HG02623 (cell line): Measurements from ENCODE around the gene EXOC7.
"Not testable (repeated sequence)": the region's sequence is repeated elsewhere in the genome, so short reads cannot be mapped to it uniquely, and the experiment has no call there.

ENCODE experiments used
- ATAC-seq: cut with Tn5 transposase; IDR thresholded peaks from one replicate; pipeline ENCODE4 v1.9.1; 2021; ENCODE audit warnings: moderate library complexity; ENCODE audit not compliant: unreplicated experiment

EXOC7 gene

DNA sequence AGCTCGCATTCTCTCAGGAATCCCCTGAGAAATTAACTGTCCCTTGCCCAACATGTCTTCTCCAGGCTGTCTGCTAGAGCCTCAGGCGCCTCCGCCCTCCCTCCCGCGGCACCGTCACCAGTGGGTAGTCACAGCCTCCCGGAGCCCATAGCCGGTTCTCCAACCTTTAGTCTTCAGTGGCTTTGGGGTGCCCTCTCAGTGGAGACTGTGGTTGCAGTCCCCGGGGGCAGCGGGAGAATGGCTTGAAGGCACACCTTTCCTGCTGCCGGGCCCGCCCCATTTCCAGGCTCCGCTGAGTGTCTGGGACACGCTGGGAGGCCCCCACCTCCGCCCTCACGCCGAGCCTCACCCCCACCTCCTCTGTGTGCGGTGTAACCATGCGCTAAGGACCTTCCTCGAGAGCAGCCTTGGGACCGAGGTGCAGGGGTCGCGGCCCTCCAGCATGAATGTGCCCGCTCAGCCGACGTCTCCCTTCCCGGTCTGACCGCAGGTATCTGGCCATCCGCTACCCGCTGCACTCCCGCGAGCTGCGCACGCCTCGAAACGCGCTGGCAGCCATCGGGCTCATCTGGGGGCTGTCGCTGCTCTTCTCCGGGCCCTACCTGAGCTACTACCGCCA lies 27.3 kb downstream of the EXOC7 start:
- ATAC-seq: no peak

DNA sequence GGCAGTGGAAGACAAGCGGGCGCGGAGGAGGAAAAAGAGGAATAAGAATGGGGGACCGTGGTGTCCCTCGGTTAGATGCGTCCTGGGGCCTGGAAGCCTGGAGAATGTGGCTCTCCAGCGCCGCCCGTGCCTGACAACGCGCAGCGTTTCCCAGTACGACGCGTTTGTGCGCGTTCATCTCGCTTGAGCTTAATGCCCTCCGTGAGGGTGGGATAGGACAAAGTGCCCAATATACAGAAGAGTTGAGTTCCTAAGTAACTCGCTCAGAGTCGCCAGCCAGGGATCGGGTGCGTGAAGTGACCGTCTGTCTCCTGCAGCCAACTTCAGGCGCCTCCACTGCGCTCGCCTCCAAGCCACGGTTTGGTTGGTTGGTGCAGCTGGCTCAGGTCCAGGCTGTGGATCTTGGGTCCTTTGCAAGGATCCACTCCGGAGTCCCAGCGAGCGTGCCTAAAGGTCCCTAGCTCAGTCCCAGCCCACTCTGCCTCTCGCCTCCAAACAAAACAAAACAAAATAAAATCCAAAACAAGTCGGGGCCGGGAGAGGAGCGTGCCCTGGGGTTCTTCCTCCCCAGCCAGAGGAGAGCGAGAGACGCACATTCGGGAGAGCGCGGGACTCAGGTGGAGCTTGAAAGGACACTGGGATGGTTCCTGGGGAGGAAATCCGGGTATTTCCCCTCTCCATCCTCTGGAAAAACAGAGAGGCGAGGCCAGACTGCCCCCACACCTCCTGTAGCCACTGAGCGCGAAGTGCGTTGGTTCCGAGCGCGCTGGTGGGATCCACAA lies 28.0 kb downstream of the EXOC7 start:
- no peak for ATAC-seq

DNA sequence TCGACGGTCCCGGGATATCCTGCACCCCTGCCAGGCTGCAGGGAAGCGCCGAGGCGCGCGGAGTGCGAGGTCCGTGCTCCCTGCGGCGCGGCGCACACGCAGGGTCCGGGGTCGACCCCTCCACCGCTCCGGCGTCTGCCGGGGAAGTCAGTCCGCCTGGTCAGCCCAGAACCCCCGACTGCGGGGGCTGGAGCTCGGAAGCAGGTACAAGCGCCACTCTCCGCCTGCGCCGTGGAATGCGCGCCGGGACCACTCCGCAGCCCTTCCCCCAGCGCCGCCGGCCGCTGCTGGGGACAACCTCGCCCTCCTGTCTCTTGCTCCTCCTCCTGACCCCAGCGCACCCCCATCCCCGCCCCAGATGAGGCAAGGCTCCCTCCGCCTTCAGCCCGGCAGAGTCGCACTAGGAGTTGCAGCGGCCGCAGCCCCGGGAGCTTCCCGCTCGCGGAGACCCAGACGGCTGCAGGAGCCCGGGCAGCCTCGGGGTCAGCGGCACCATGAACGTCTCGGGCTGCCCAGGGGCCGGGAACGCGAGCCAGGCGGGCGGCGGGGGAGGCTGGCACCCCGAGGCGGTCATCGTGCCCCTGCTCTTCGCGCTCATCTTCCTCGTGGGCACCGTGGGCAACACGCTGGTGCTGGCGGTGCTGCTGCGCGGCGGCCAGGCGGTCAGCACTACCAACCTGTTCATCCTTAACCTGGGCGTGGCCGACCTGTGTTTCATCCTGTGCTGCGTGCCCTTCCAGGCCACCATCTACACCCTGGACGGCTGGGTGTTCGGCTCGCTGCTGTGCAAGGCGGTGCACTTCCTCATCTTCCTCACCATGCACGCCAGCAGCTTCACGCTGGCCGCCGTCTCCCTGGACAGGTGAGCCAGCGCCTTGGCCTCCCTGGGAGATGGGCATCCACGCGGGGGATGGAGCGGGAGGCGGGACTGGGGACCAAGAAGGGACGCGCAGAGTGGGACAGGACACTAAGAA lies 28.9 kb downstream of the EXOC7 start, which contains the start of gene GALR2:
TSS of gene GALR2 (plus strand) at position 392 of the 974 bp plus-strand sequence. CDS start at position 495, 103 bp downstream.
- no peak for ATAC-seq

- peak; percentile 89 for ATAC-seq
Measured at GRCh38 chr17:76072148-76072858, 31.3 kb downstream of the EXOC7 start, which contains the start of gene SRP68. Gene SRP68 (minus strand): TSS chr17:76072517. CDS start chr17:76072491, 26 bp downstream.

DNA sequence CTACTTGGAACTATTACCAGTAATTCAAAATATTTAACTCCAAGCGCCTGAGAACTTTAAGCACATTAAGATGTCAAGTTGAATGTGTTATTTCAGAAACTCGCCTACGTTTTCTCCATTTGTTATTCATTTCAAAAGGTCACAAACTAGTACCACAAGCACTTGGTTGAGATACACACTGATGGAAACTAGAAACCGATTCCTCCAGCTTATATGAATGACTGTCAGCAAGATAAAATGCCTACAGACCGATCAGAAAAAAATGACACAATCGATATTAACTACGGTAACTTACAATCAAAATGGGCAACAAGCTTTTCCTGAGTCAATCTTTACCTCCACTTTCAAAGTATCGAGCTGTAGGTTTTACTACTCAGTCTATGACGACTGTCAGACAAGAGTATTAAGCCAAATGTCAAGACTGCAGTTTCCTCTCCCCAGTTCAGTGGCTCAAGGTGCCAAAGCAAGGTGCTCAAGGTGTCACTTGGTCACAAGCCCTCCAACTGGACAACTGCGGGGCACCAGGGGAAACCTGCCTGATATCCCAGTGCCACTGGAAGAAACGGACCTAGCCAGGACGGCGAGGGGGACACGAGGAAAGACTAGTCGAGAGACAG lies 31.9 kb downstream of the EXOC7 start:
- ATAC-seq: no peak

DNA sequence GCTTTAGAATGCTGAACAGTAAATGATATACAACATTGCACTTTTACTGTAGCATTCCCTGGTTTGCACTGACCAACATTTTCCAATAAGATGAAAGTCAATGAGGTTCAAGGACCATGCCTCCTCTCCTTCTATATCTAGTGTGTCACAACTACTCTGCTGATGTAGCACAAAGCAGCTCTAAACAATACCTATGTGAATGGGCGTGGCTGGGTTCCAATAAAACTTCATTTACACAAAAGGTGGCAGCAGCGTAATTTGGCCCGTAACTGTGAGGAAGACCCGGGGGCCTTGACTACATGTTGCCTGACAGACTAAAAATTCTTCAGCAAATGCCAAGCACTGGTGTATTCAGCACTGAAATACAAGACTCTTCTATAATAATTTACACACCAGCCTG lies 37.8 kb downstream of the EXOC7 start:
- no peak for ATAC-seq

DNA sequence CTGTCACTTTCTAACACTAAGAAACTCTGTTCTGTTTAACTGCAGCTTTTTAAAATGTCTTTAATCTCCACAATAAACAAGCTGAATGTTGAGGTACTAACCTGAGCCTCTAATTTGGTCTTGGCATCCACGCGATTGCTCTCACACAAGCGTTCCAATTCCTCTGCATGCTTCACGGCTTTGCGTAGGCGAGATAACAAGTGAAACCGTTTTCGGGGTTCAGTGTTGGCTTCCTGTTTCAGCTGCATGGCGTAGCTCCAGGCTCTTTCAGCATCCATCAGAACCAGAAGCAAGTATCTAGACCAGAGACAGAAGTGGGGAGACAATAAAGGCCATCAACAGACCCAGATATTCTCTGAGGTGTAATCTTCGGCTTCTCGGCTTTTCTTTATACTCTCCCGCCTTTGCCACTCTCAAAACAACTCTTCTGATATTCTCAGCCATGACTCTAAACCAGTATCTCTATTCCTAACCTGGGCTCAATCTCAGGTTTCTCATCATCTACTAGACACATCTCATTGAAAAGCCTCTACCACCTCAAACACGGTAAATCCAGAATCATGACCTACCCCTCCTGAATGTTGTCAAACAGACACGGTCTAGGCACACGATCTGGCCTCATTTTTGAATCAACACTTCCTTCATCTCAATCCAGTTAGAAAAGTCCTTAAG lies 39.6 kb downstream of the EXOC7 start:
- no peak for ATAC-seq

DNA sequence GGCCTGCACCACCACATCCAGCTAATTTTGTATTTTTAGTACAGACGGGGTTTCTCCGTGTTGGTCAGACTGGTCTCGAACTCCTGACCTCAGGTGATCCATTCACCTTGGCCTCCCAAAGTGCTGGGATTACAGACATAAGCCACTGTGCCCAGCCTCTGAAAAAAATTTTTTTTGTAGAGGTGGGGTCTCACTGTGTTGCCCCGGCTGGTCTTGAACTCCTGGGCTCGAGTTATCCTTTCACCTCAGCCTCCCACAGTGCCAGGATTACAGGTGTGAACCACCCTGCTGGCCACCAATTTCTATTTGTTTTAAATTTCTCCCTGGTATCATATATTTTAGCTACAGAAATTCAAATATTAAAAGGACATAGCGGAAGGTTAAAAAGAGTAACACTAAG lies 45.3 kb downstream of the EXOC7 start:
- ATAC-seq: not testable (repeated sequence)

GRCh38 chr17:76056882-76057281 lies 46.7 kb downstream of the EXOC7 start:
- ATAC-seq: no peak

DNA sequence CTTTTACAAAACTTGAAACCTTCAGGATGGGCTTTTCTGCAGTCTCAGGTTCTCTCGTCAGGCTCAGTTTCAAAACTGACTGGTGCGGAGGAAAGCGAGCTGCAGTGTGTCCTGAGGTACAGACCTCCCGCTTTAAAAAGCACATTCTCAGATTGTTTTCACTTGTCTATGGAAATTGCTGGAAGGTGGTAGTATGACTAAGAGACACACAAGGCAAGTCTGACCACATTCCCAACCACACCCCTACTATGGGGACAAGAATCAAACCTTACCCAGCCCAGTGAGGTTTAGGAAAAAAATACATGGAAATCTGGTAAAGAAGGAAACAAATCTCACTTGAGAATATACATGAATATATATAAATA lies 49.5 kb downstream of the EXOC7 start:
- no peak for ATAC-seq

GRCh38 chr17:76053246-76054111 lies 50.1 kb downstream of the EXOC7 start:
- ATAC-seq: no peak

GRCh38 chr17:76051561-76051960 lies 52.0 kb downstream of the EXOC7 start:
- no peak for ATAC-seq

DNA sequence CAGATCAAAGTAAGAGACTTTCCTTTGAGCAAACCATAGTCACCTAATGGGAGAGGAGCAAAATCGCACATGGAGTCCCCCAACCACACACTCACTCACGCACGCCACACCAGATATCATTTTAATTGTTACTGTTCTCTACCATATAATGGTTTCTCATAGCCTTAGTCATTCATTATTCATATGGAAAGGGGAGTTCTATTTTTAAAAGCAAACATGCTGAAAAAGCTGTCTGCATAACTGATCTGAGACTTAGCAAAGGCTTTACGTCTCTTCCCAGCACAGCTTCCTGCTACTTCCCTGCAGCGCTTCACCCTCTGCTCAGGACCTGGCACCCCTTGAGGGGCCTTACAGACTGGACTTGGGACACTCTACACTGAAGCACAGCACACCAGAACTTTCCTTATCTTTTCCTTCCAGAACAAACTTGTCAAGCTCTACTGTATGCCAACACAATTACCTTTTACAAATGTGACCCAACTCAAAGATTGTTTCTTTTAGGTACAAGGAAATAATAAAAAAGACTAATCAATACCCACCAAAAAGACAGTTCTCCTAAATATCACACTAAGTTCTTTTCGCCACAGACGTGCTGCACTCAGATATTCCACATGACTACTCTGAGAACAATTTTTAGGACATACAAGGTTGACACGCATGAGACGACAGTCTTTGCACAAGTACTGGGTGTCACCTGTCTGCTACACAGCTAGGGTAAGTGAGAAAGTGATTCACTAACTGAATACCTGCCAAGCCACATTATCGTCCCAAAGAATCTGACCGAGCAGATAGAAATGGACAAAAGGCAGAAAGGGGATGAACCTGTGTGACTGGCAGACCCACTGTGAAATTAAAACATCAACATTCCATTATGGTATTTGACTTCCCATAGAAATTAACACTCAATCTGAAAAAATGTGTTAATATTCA lies 52.8 kb downstream of the EXOC7 start:
- ATAC-seq: no peak

- no peak for ATAC-seq
Measured at GRCh38 chr17:76049836-76050537, 53.6 kb downstream of the EXOC7 start.

DNA sequence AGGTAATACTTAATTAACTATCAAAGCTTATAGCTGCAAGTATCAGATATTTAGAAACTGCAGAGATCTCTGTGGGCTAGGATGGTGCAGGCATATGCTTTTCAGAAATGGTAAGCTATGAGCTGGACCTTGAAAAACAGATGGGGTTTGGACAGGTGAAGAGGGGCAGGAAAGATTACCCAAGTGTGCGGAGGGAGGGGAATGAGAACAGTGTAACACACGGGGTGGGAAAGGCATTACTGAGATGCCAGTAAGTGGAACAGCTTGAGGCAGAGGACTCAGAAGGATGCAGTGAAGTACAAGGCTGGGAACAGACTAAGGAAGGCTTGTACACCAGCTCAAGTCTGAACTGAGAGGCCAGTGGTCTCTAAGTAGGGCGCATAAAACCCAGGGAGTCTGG lies 54.3 kb downstream of the EXOC7 start:
- no peak for ATAC-seq

GRCh38 chr17:76048711-76049110 lies 54.9 kb downstream of the EXOC7 start:
- no peak for ATAC-seq

GRCh38 chr17:76048025-76048605 lies 55.5 kb downstream of the EXOC7 start:
- no peak for ATAC-seq
